Measurements from ENCODE around the gene KLHDC7B. TPM values are rescaled to one million over a fixed set of nuclear protein-coding genes. Genes with fewer than 3 reads are reported as not detected.
A peak's percentile ranks its signal among the peaks of the same experiment; 100 is the strongest.

The KLHDC7B gene
- total and polyA plus RNA-seq, 12 donors: 0.06 to 0.69 (median 0.19) TPM; not detected in 2

- H3K4me1 ChIP-seq (replicated peaks in 1 of 2): peaks cover 20 to 25% of the 10 kb centered on the region in 2 donors
- no peaks in the 10 kb centered on the region for H3K27me3 ChIP-seq
- DNase-seq: peak in 5 of 7 donors; percentile 48 to 62 (median 60)
- no peaks in the 10 kb centered on the region for H3K36me3 ChIP-seq (replicated peaks in 1 of 2)
- TF ChIP-seq POLR2A (IDR thresholded peaks at IDR 0.05) (no peak), CTCF (IDR thresholded peaks at IDR 0.05) (no peak)
- H3K27ac ChIP-seq: peak overlapping the region; percentile 77 to 95 (median 89)
- intact Hi-C loops (cut with DNase I): no loop called here
- H3K9me3 ChIP-seq (replicated peaks in 1 of 3): no peaks in the 10 kb centered on the region
- 0 to 2% (median 1%) methylated on average over 5 to 44 of the region's 44 CpGs for WGBS, 4 donors
- peak overlapping the region in 3 of 4 donors; percentile 28 to 69 (median 33) for H3K4me3 ChIP-seq
Observed at GRCh38 chr22:50531546-50531961, 14.1 kb upstream of the KLHDC7B start.

GRCh38 chr22:50531962-50532674, 13.6 kb upstream of the KLHDC7B start:
- H3K36me3 ChIP-seq (replicated peaks in 1 of 2): no peaks in the 10 kb centered on the region
- intact Hi-C loops (cut with DNase I): no loop called here
- H3K27ac ChIP-seq: peak overlapping the region; percentile 37 to 95 (median 77)
- H3K27me3 ChIP-seq: no peaks in the 10 kb centered on the region
- WGBS, 4 donors: 2 to 5% (median 3%) methylated on average over 14 to 56 of the region's 56 CpGs
- H3K4me1 ChIP-seq (replicated peaks in 1 of 2): peaks cover 17 to 21% of the 10 kb centered on the region in 2 donors
- DNase-seq: peak; percentile 65 to 84 (median 78)
- H3K9me3 ChIP-seq (replicated peaks in 1 of 3): no peaks in the 10 kb centered on the region
- peak overlapping the region in 2 of 4 donors; percentile 12 to 69 for H3K4me3 ChIP-seq
- TF ChIP-seq POLR2A (IDR thresholded peaks at IDR 0.05): peak in 1 of 2 donors; percentile 17
- no peak for TF ChIP-seq CTCF (IDR thresholded peaks at IDR 0.05)

- Histone ChIP-seq H3K4me3 (no peak overlapping the region), H3K36me3 (replicated peaks in 1 of 2) (no peaks in the 10 kb centered on the region), H3K9me3 (replicated peaks in 1 of 3) (no peaks in the 10 kb centered on the region), H3K4me1 (replicated peaks in 1 of 2) (peaks cover 17 to 21% of the 10 kb centered on the region in 2 donors), H3K27me3 (no peaks in the 10 kb centered on the region), H3K27ac (peak overlapping the region in 4 of 5 donors; percentile 8 to 95 (median 50))
- DNase-seq: no peak
- TF ChIP-seq POLR2A (IDR thresholded peaks at IDR 0.05) (no peak), CTCF (IDR thresholded peaks at IDR 0.05) (no peak)
- WGBS, 4 donors: 73 to 84% (median 79%) methylated on average over 19 of the region's 19 CpGs
- intact Hi-C loops (cut with DNase I): no loop called here
Observed at GRCh38 chr22:50532824-50533796, 12.6 kb upstream of the KLHDC7B start.

Data from adrenal gland (tissue), 12 donors.